Measurements from ENCODE around the gene PLEKHA3.

DNA sequence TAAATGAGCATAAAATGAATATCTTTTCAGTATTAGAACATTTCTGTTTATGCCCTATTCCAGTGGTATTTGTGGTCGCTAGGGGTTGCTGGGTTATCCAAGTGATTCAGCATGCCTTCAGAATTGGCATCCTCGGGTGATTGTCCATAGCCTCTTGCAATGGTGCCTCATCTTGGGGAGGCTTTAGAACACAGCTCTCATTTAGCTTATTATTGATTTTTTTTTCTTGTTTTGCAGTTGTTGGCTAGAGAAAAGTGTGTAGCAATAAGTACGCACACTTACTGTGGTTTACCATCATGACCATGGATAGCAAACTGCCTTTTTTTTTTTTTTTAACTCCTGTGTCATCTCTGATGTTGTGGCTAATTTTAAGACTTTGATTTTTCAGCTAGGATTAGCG, 33.6 kb downstream of the PLEKHA3 start:
- TF ChIP-seq SREBF2 (CRISPR knock-in tag; IDR thresholded peaks at IDR 0.05) (no peak), ZNF311 (CRISPR knock-in tag; IDR thresholded peaks at IDR 0.05) (no peak), CHD2 (IDR thresholded peaks at IDR 0.05; ENCODE audit: low read depth, low read length) (no peak), YY1 (IDR thresholded peaks at IDR 0.05; ENCODE audit: borderline replicate concordance in 1 of 3, control insufficient read depth in 1 of 3, extremely low read depth in 1 of 3, insufficient read depth in 3 of 3, insufficient read length in 1 of 3, insufficient replicate concordance in 2 of 3, low read depth in 1 of 3, low read length in 2 of 3) (no peak), SIX5 (IDR thresholded peaks at IDR 0.05; ENCODE audit: borderline replicate concordance in 1 of 2, insufficient read depth in 1 of 2, low read depth in 1 of 2, low read length in 2 of 2) (no peak), PPARD (CRISPR knock-in tag; IDR thresholded peaks at IDR 0.05) (no peak)
- TF ChIP-seq, protein P1, sequence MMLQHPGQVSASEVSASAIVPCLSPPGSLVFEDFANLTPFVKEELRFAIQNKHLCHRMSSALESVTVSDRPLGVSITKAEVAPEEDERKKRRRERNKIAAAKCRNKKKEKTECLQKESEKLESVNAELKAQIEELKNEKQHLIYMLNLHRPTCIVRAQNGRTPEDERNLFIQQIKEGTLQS (IDR thresholded peaks at IDR 0.05): no peak
- TF ChIP-seq, protein P1 (CRISPR knock-in tag; conservative IDR thresholded peaks at IDR 0.05): no peak
- TF ChIP-seq, protein P2, sequence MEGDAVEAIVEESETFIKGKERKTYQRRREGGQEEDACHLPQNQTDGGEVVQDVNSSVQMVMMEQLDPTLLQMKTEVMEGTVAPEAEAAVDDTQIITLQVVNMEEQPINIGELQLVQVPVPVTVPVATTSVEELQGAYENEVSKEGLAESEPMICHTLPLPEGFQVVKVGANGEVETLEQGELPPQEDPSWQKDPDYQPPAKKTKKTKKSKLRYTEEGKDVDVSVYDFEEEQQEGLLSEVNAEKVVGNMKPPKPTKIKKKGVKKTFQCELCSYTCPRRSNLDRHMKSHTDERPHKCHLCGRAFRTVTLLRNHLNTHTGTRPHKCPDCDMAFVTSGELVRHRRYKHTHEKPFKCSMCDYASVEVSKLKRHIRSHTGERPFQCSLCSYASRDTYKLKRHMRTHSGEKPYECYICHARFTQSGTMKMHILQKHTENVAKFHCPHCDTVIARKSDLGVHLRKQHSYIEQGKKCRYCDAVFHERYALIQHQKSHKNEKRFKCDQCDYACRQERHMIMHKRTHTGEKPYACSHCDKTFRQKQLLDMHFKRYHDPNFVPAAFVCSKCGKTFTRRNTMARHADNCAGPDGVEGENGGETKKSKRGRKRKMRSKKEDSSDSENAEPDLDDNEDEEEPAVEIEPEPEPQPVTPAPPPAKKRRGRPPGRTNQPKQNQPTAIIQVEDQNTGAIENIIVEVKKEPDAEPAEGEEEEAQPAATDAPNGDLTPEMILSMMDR (IDR thresholded peaks at IDR 0.05 in 2 of 3, conservative IDR thresholded peaks at IDR 0.05 in 1 of 3; ENCODE audit: insufficient read depth in 2 of 3, low read depth in 1 of 3, low read length in 3 of 3): no peak
